H9 (cell line): ENCODE data around the gene ZNF37A. TPM values are rescaled to one million over a fixed set of nuclear protein-coding genes. Genes with fewer than 3 reads are reported as not detected.

Experiments
- DNase-seq: peaks from one replicate; pipeline ENCODE4 v3.0.0-alpha.2; 2017
- H2AFZ ChIP-seq: one replicate; pipeline ENCODE4 v1.6.1; 2013; ENCODE audit warnings: mild to moderate bottlenecking, low read length, control low read depth, moderate library complexity
- H2AK5ac ChIP-seq: 2 replicates; pipeline ENCODE4 v1.6.1; 2013; ENCODE audit warnings: low read length, control low read depth, mixed read lengths; ENCODE audit not compliant: insufficient read length
- H2BK120ac ChIP-seq: one replicate; pipeline ENCODE4 v1.6.1; 2013; ENCODE audit warnings: low read depth, mild to moderate bottlenecking, low read length, control low read depth, inconsistent platforms; ENCODE audit not compliant: poor library complexity, severe bottlenecking
- H2BK12ac ChIP-seq: 2 replicates; pipeline ENCODE4 v1.6.1; 2013; ENCODE audit warnings: low read length, control low read depth, mixed read lengths, low read depth; ENCODE audit not compliant: insufficient read length
- H2BK15ac ChIP-seq: 2 replicates; pipeline ENCODE4 v1.6.1; 2013; ENCODE audit warnings: low read depth, low read length, control low read depth
- H2BK20ac ChIP-seq: one replicate; pipeline ENCODE4 v1.6.1; 2013; ENCODE audit warnings: low read depth, mild to moderate bottlenecking, low read length, control low read depth, inconsistent platforms; ENCODE audit not compliant: poor library complexity, severe bottlenecking
- H2BK5ac ChIP-seq: 2 replicates; pipeline ENCODE4 v1.6.1; 2013; ENCODE audit warnings: low read length, control low read depth, mixed read lengths; ENCODE audit not compliant: insufficient read length
- H3K14ac ChIP-seq: 2 replicates; pipeline ENCODE4 v1.6.1; 2013; ENCODE audit warnings: low read length, control low read depth; ENCODE audit not compliant: insufficient read depth
- H3K18ac ChIP-seq: 2 replicates; pipeline ENCODE4 v1.6.1; 2013; ENCODE audit warnings: low read depth, mild to moderate bottlenecking, mixed read lengths, low read length, control low read depth; ENCODE audit not compliant: insufficient read length
- H3K23ac ChIP-seq: 2 replicates; pipeline ENCODE4 v1.6.1; 2013; ENCODE audit warnings: low read length, control low read depth, mixed read lengths, low read depth; ENCODE audit not compliant: insufficient read length
- H3K23me2 ChIP-seq: 2 replicates; pipeline ENCODE4 v1.6.1; 2013; ENCODE audit warnings: low read depth, mild to moderate bottlenecking, mixed read lengths, low read length, control low read depth; ENCODE audit not compliant: insufficient read length, poor library complexity, severe bottlenecking
- H3K27ac ChIP-seq: 2 replicates; pipeline ENCODE4 v1.5.1; 2013; ENCODE audit warnings: low read length, control low read depth, mixed read lengths, low read depth; ENCODE audit not compliant: insufficient read length
- H3K27me3 ChIP-seq: 2 replicates; pipeline ENCODE4 v1.6.1; 2013; ENCODE audit warnings: low read length, control low read depth, inconsistent platforms; ENCODE audit not compliant: insufficient read depth
- H3K4ac ChIP-seq: 2 replicates; pipeline ENCODE4 v1.6.1; 2013; ENCODE audit warnings: low read depth, mild to moderate bottlenecking, control low read depth, inconsistent platforms, low read length, moderate library complexity
- H3K4me1 ChIP-seq: 2 replicates; pipeline ENCODE4 v1.6.1; 2013; ENCODE audit warnings: low read length, control low read depth, inconsistent platforms; ENCODE audit not compliant: insufficient read depth
- H3K4me2 ChIP-seq: 2 replicates; pipeline ENCODE4 v1.6.1; 2013; ENCODE audit warnings: low read length, control low read depth, mixed read lengths; ENCODE audit not compliant: insufficient read length, insufficient read depth
- H3K56ac ChIP-seq: 2 replicates; pipeline ENCODE4 v1.6.1; 2013; ENCODE audit warnings: low read depth, mild to moderate bottlenecking, mixed read lengths, low read length, control low read depth; ENCODE audit not compliant: insufficient read length
- H3K79me1 ChIP-seq: 2 replicates; pipeline ENCODE4 v1.6.1; 2013; ENCODE audit warnings: low read depth, mild to moderate bottlenecking, moderate library complexity, low read length, control low read depth, inconsistent platforms; ENCODE audit not compliant: insufficient read depth, poor library complexity, severe bottlenecking
- H3K79me2 ChIP-seq: 2 replicates; pipeline ENCODE4 v1.6.1; 2013; ENCODE audit warnings: low read length, control low read depth, inconsistent platforms; ENCODE audit not compliant: insufficient read depth
- H3K9ac ChIP-seq: 2 replicates; pipeline ENCODE4 v1.6.1; 2013; ENCODE audit warnings: low read length, control low read depth, mixed read lengths; ENCODE audit not compliant: insufficient read length; ENCODE audit errors: extremely low read depth
- H3K9me3 ChIP-seq: one replicate; pipeline ENCODE4 v1.6.1; 2013; ENCODE audit warnings: low read depth, low read length, inconsistent platforms; ENCODE audit not compliant: control insufficient read depth
- H3T11ph ChIP-seq: one replicate; pipeline ENCODE4 v1.6.1; 2013; ENCODE audit warnings: mild to moderate bottlenecking, low read length, control low read depth, inconsistent platforms
- H4K20me1 ChIP-seq: one replicate; pipeline ENCODE4 v1.6.1; 2013; ENCODE audit not compliant: control insufficient read depth, insufficient read length, insufficient read depth
- H4K5ac ChIP-seq: 2 replicates; pipeline ENCODE4 v1.6.1; 2013; ENCODE audit warnings: low read depth, mild to moderate bottlenecking, mixed read lengths, low read length, control low read depth; ENCODE audit not compliant: insufficient read length
- H4K8ac ChIP-seq: replicated peaks from 2 replicates; pipeline ENCODE4 v1.6.1; 2013; ENCODE audit warnings: low read length, control low read depth, mixed read lengths, low read depth; ENCODE audit not compliant: insufficient read length
- H4K91ac ChIP-seq: 2 replicates; pipeline ENCODE4 v1.6.1; 2013; ENCODE audit warnings: low read depth, mild to moderate bottlenecking, moderate library complexity, mixed read lengths, low read length, control low read depth; ENCODE audit not compliant: insufficient read length
- H3K27ac Mint-ChIP-seq, 3 experiments: 2 replicates in 2 of 3; 3 replicates in 1 of 3; pipeline ENCODE4 v1.8.0; 2020 to 2021; ENCODE audit warnings: mixed read lengths in 3 of 3, mild to moderate bottlenecking in 1 of 3, moderate library complexity in 1 of 3
- H3K27me3 Mint-ChIP-seq: 2 replicates; pipeline ENCODE4 v1.8.0; 2021; ENCODE audit warnings: low read depth, mild to moderate bottlenecking, moderate library complexity, mixed read lengths
- H3K36me3 Mint-ChIP-seq, 3 experiments: 2 replicates in 2 of 3; 3 replicates in 1 of 3; pipeline ENCODE4 v1.8.0; 2020 to 2021; ENCODE audit warnings: low read depth in 3 of 3, mixed read lengths in 3 of 3; ENCODE audit not compliant: insufficient read depth in 1 of 3
- H3K4me1 Mint-ChIP-seq, 2 experiments: 2 replicates each; pipeline ENCODE4 v1.8.0; 2020; ENCODE audit warnings: mixed read lengths in 2 of 2
- H3K4me3 Mint-ChIP-seq, 2 experiments: 2 replicates in 1 of 2; 3 replicates in 1 of 2; pipeline ENCODE4 v1.8.0; 2020 to 2021; ENCODE audit warnings: mild to moderate bottlenecking in 2 of 2, mixed read lengths in 2 of 2, moderate library complexity in 1 of 2
- H3K9me3 Mint-ChIP-seq, 2 experiments: 2 replicates in 1 of 2; 3 replicates in 1 of 2; pipeline ENCODE4 v1.8.0; 2020; ENCODE audit warnings: mild to moderate bottlenecking in 2 of 2, mixed read lengths in 2 of 2, moderate library complexity in 1 of 2
- CTCF ChIP-seq: fragments of 200-600 bp; sonication (generic); conservative IDR thresholded peaks from 3 replicates; pipeline ENCODE4 v1.8.0; 2021; ENCODE audit warnings: antibody characterized with exemption, mild to moderate bottlenecking
- WGBS: extraction: QIAGEN DNeasy Blood & Tissue Kit; methylation state at CpG from one replicate; pipeline ENCODE4 v1.1.7; 2013; ENCODE audit warnings: missing lambda C conversion rate, low lambda C conversion rate, mixed read lengths; ENCODE audit not compliant: insufficient read length; ENCODE audit errors: extremely low coverage; 5-methylcytosine and 5-hydroxymethylcytosine counted together
- long read RNA-seq: library from polyadenylated mRNA; unstranded; transcript quantifications from one replicate; pipeline ENCODE4 v2.0.0, GENCODE V29; 2020
- total RNA-seq: library from RNA; stranded (reverse); gene quantifications from 2 replicates; pipeline ENCODE4 v1.2.1, GENCODE V29; 2021

ZNF37A gene
- 9.5 and 11.8 TPM in 2 replicates for total RNA-seq
- long read RNA-seq, full-length matches to known transcripts = 8 of 81 reads
- long read RNA-seq, partial matches to known transcripts = 8 of 81 reads
- long read RNA-seq, other reads (novel, unspliced or antisense) = 65 of 81 reads

- Histone ChIP-seq H2AK5ac (no peak within 1 kb of the TSS), H3K9me3 (no peaks in the 10 kb centered on the region), H3K27ac (no peak within 1 kb of the TSS), H3K14ac (0 out of 2 replicates have a peak within 1 kb of the TSS, but pooled peaks have one; percentile 1), H2BK20ac (no peak within 1 kb of the TSS), H2BK15ac (no peak within 1 kb of the TSS), H3K27me3 (no peaks in the 10 kb centered on the region), H3K23me2 (peaks cover 9% of the 10 kb centered on the region), H3K79me1 (no peaks in the 10 kb centered on the region), H3K23ac (no peak within 1 kb of the TSS), H3K9ac (peak within 1 kb of the TSS; percentile 16), H4K91ac (no peak within 1 kb of the TSS), H3K56ac (no peak within 1 kb of the TSS), H2BK5ac (no peak within 1 kb of the TSS), H3T11ph (no peak within 1 kb of the TSS), H4K5ac (no peak within 1 kb of the TSS), H2BK120ac (no peak within 1 kb of the TSS), H3K18ac (no peak within 1 kb of the TSS), H2BK12ac (no peak within 1 kb of the TSS), H3K4me2 (peak within 1 kb of the TSS; percentile 64), H3K4me1 (no peaks in the 10 kb centered on the region), H3K4ac (no peak within 1 kb of the TSS), H2AFZ (no peak within 1 kb of the TSS), H4K20me1 (no peaks in the 10 kb centered on the region), H3K79me2 (no peaks in the 10 kb centered on the region), H4K8ac (no peak within 1 kb of the TSS)
- no peak for TF ChIP-seq CTCF
- no CpG with 5 or more reads among the region's 59 CpGs for WGBS
- peak within 1 kb of the TSS in 2 of 3 experiments; percentile 75 to 83; a peak in 2 of 7 replicates for H3K27ac Mint-ChIP-seq
- H3K36me3 Mint-ChIP-seq = peaks cover 43 to 44% (median 43%) of the 10 kb centered on the region in 3 experiments
- DNase-seq = peak; percentile 84
- H3K4me1 Mint-ChIP-seq = peaks cover 4 to 9% of the 10 kb centered on the region in 2 experiments; a peak in 3 of 4 replicates
- H3K9me3 Mint-ChIP-seq = peaks cover 48 to 55% of the 10 kb centered on the region in 2 experiments
- H3K27me3 Mint-ChIP-seq = peaks cover 2% of the 10 kb centered on the region; the same call in 1 of the 2 replicates
- peak within 1 kb of the TSS; percentile 81 to 88 for H3K4me3 Mint-ChIP-seq
Observed at GRCh38 chr10:38094158-38094926, at the start of gene ZNF37A. TSS of gene ZNF37A (plus strand) at chr10:38094337. CDS start at chr10:38096618, 2,281 bp downstream.
